ENCODE measurements around the gene TLR8. TPM values are rescaled to one million over a fixed set of nuclear protein-coding genes. Genes with fewer than 3 reads are reported as not detected.

Gene TLR8
- total and polyA plus RNA-seq, 11 donors = 0.04 to 9.7 (median 0.52) TPM

GRCh38 chrX:12949205-12949926 is 42.9 kb downstream of the TLR8 start:
- peaks cover 0 to 9% (median 0%) of the 10 kb centered on the region in 9 donors for H3K27me3 ChIP-seq
- peak overlapping the region in 3 of 12 donors; percentile 8 to 17 (median 10) for H3K4me3 ChIP-seq
- no peak for TF ChIP-seq POLR2A (IDR thresholded peaks at IDR 0.05)
- no peak for TF ChIP-seq CTCF (IDR thresholded peaks at IDR 0.05)
- peaks cover 0 to 58% (median 14%) of the 10 kb centered on the region in 12 donors for H3K4me1 ChIP-seq
- H3K36me3 ChIP-seq = no peaks in the 10 kb centered on the region
- peak in 1 of 4 donors; percentile 21 for ATAC-seq
- H3K9me3 ChIP-seq = no peaks in the 10 kb centered on the region
- WGBS, 4 donors = 39 to 54% (median 53%) methylated on average over 5 of the region's 5 CpGs
- intact Hi-C loops (cut with DNase I) = loop anchor here in 4 of 10 donors (5.0 to 10.0 kb wide), 4 partner anchors 538 to 703 kb away; partner anchors contain the start of gene TCEANC (in 1 of the 4)
- DNase-seq = no peak
- peak overlapping the region in 11 of 12 donors; percentile 26 to 92 (median 64) for H3K27ac ChIP-seq

- DNase-seq (peak; percentile 72 to 82 (median 80)), ATAC-seq (peak; percentile 86 to 93 (median 90))
- TF ChIP-seq POLR2A (IDR thresholded peaks at IDR 0.05) (peak in 1 of 2 donors; percentile 13), CTCF (IDR thresholded peaks at IDR 0.05) (no peak)
- Histone ChIP-seq H3K4me3 (peak overlapping the region in 4 of 12 donors; percentile 8 to 31 (median 14)), H3K27ac (peak overlapping the region; percentile 26 to 92 (median 63)), H3K36me3 (no peaks in the 10 kb centered on the region), H3K4me1 (peaks cover 0 to 65% (median 14%) of the 10 kb centered on the region in 12 donors), H3K9me3 (no peaks in the 10 kb centered on the region), H3K27me3 (peaks cover 0 to 9% (median 0%) of the 10 kb centered on the region in 9 donors)
- WGBS, 4 donors = 37 to 47% (median 38%) methylated on average over 11 of the region's 11 CpGs
- intact Hi-C loops (cut with DNase I) = loop anchor here in 4 of 10 donors (5.0 to 10.0 kb wide), 5 partner anchors 537 to 1085 kb away; partner anchors contain the start of gene TCEANC (in 1 of the 4)
Observed at GRCh38 chrX:12949927-12950656, 43.7 kb downstream of the TLR8 start.

- H3K36me3 ChIP-seq = no peaks in the 10 kb centered on the region
- DNase-seq (peak in 2 of 5 donors; percentile 43 to 61), ATAC-seq (peak in 3 of 4 donors; percentile 26 to 63 (median 55))
- peak overlapping the region in 10 of 12 donors; percentile 26 to 92 (median 67) for H3K27ac ChIP-seq
- peaks cover 0 to 73% (median 15%) of the 10 kb centered on the region in 12 donors for H3K4me1 ChIP-seq
- intact Hi-C loops (cut with DNase I) = loop anchor here in 1 of 10 donors (10.0 kb wide), 1 partner anchor 1084 kb away; no protein-coding TSS in a partner anchor
- H3K9me3 ChIP-seq = no peaks in the 10 kb centered on the region
- H3K27me3 ChIP-seq = peaks cover 0 to 5% (median 0%) of the 10 kb centered on the region in 9 donors
- TF ChIP-seq CTCF (IDR thresholded peaks at IDR 0.05) (peak in 8 of 12 donors; percentile 12 to 50 (median 32)), POLR2A (IDR thresholded peaks at IDR 0.05) (no peak)
- H3K4me3 ChIP-seq = peak overlapping the region in 2 of 12 donors; percentile 17 to 31
- 48 to 65% (median 60%) methylated on average over 9 of the region's 9 CpGs for WGBS, 4 donors
Observed at GRCh38 chrX:12950851-12951594, 44.6 kb downstream of the TLR8 start.

Data from heart left ventricle (tissue), 16 donors.